GM21390 (cell line): ENCODE data around the gene FBXW11.
"Not testable (repeated sequence)": the region's sequence is repeated elsewhere in the genome, so short reads cannot be mapped to it uniquely, and the experiment has no call there.

Experiments used
- ATAC-seq: cut with Tn5 transposase; IDR thresholded peaks from one replicate; pipeline ENCODE4 v1.9.1; 2021; ENCODE audit not compliant: unreplicated experiment

FBXW11 gene

GRCh38 chr5:171915700-171916099, 90.7 kb downstream of the FBXW11 start:
- not testable (repeated sequence) for ATAC-seq

DNA sequence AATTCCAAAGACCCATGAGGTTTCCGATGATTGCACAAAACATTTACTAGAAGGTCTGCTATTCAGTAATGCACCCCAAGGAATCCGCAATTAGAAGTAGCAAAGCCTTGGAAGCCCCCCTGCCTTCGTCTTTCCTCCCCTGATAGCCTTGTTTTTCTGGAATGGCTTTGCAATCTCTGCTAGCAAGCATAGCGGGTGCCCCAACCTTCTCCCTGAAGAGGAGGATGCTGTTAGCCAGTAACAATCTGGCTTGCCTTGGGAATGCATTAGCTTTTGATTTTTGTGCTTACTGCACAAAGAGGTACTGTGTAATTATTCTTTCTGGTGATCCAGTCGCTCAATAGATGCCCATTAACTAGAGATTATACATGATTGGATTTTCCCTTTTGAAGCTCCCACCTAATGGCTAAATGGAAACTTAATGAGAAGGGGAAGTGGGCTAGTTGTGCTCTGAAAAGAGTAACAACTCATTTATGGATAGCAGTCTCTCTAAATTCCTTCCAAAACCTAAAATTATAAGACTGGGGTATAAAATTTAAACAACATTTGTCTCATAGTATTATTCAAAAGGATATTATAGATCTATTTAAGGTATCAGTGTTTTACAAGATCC, 91.6 kb downstream of the FBXW11 start:
- no peak for ATAC-seq

DNA sequence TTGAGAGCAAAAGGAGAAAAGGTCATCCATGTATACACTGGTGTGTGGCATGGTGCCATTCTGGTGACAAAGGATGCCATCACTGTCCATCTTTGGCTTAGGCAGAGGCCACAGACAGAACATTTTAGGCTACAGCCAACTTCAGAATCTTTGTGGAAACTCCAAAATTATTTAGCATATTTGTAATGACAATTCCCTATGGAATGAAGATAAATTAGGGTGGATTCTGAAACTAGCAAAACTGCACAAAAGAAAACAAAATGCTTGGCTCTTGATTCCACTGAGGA, 92.5 kb downstream of the FBXW11 start:
- ATAC-seq: no peak

DNA sequence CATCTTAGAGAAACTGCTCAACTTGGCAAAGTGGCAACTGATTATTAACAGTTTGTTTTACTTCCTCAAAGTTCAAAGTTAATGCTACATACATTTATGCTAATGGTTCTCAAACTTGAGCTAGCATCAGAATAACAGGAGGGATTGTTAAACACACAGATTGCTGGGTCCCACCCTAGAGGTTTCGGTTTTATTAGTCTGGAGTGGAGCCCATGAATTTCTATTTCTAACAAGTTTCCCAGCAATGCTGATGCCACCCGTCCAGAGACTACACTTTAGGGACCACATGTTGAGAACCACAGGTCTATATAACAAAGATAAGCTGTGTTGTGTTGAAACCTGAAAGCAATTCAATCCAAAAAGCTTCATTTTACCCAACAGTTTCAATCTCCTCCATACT, 95.3 kb downstream of the FBXW11 start:
- no peak for ATAC-seq

DNA sequence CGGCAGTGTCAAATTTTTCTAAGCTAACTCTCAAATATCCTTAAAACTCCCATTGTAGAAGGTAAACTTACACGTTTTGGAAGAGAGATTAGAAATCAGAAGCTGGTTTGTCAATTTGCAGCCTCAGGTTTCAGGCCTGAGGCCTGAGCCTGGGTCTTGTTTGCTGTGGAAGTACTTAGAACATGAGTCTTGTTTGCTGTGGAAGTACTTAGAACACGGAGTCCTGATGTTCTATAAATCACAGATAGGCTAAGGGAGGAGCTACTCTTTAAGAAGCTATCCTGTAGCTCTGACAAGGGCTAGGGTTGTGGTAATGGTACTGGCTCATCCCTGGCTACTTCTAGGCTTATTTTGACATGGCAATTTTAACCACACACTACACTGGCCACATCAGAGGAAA, 97.8 kb downstream of the FBXW11 start:
- no peak for ATAC-seq

- peak; percentile 66 for ATAC-seq
These were observed 98.6 kb downstream of the FBXW11 start for GRCh38 chr5:171907725-171908343.

DNA sequence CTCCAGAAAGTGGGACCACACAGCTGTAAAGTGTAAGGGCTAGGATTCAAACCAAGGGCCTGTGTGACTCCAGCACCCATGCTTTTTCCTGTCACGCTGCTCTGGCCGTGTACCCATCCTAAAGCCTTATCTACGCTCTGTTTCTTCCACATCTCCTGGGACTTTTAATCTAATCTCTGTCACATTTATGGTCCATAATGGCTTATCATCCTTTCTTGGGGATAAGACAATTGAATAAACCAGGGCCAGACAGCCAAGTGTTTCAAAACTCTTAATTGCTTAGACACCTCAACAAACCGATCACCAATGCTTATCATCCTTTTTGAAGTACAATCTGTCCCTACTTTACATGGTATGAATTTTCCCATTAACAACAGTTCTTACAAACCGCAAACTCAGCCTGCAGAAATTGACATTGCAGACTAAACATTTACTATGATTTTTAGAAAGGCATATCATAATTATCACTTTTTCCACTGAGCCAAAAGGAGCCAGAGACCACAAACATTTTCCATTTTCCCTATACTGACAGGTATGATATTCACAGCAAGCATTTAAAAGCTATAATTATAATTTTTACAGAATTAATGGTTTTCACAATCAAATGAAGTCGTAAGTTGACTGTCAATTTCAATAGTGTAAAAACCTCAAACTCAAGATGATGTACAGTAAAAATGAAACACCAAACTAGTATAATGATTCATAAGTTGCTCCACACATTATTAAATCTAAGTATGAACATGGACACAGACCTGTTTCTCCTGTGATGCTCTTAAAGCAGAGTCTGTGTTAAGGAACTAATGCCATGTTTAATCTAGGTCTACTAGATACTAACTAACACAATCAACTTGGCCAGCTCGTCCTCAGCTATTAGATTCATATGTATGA, 99.5 kb downstream of the FBXW11 start:
- no peak for ATAC-seq

GRCh38 chr5:171906066-171906570, 100.3 kb downstream of the FBXW11 start:
- no peak for ATAC-seq

DNA sequence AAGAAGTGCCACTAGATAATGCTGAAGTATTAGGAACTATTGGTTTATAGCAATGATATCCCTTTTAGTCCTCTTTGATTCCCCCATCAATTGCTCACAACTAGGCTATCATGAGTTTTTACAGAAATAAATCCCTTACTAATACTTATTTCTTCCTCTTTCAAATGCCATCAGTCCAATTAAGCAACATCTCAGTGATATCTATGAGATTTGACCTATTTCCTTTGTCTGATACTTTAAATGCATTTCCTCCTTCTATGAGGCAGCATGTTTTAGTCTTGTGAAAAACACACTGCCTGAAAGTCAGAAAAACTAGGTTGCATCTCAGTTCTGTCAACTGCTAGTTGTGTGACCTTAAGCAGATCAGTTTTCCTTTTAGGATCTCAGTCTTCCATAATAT, 101.6 kb downstream of the FBXW11 start:
- ATAC-seq: no peak

- no peak for ATAC-seq
These were observed 104.7 kb downstream of the FBXW11 start for GRCh38 chr5:171901764-171902163.

- ATAC-seq: no peak
These were observed 106.6 kb downstream of the FBXW11 start for GRCh38 chr5:171899792-171900191.

GRCh38 chr5:171898879-171899278, 107.6 kb downstream of the FBXW11 start:
- no peak for ATAC-seq

- no peak for ATAC-seq
These were observed 108.1 kb downstream of the FBXW11 start for GRCh38 chr5:171898386-171898785.

- no peak for ATAC-seq
These were observed 109.2 kb downstream of the FBXW11 start for GRCh38 chr5:171897231-171897630.

DNA sequence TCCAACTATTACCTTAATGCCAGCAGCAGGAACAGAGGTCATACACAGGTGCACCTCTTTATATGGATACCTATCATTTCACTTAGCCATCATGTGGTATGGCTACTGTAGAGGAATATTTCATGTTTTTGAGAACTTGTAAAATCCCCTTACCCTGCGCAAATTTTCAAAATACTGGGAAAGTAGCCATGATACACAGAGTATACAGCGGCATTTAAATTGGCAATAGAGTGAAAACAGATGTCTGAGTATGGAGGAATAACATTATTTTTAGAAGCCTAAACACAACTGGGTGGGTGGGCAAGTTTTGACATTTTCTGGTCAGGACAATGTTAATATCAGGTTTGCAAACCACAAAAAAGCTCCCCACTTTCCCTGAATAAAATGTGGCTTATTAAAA, 111.4 kb downstream of the FBXW11 start:
- no peak for ATAC-seq

- ATAC-seq: no peak
These were observed 113.0 kb downstream of the FBXW11 start for GRCh38 chr5:171893290-171893886.

DNA sequence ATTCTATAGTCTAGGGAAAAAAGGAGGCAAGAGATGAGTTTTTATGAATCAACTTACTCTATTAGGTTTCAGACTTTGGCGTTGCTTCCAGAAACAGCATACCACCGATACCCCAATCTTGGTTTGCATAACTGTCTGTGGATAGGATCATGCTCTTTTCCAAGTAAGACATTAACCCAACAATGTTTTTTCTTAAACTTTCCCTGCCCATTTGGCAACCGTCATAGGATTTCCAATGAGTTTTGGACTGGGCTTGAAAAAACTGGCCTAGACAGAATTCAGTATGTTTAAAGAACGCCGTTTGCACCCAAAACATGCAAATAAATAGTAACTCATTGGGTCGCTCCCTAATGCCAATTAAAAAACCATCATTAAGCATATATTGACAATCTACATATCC, 114.8 kb downstream of the FBXW11 start:
- no peak for ATAC-seq

DNA sequence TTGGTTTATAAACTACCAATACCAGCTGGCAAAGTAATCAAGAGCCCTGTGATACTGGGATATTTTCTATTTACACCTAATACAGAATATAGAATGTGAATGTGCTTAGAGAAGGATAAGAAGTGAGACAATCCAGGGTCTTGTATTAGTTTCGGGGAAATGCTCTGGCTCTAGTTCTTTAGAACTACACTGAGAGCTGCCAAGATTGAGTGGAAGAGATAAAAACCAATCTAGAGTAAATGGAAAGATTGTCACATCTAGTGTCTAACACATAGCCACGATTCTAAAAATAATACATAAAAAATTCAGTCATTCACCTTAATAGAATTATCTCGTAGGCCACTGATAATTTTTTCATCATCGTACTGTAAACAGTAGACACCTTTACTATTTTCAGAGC, 115.3 kb downstream of the FBXW11 start:
- ATAC-seq: no peak

- ATAC-seq: no peak
These were observed 118.4 kb downstream of the FBXW11 start for GRCh38 chr5:171888051-171888481.

DNA sequence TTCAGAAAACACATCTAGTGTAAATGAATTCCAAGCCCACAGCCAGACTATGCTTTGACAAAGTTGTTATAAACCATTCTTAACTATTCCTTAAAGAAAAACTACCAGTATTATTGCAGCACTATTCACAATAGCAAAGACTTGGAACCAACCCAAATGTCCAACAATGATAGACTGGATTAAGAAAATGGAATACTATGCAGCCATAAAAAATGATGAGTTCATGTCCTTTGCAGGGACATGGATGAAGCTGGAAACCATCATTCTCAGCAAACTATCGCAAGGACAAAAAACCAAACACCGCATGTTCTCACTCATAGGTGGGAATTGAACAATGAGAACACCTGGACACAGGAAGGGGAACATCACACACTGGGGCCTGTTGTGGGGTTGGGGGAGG, 120.4 kb downstream of the FBXW11 start:
- not testable (repeated sequence) for ATAC-seq

DNA sequence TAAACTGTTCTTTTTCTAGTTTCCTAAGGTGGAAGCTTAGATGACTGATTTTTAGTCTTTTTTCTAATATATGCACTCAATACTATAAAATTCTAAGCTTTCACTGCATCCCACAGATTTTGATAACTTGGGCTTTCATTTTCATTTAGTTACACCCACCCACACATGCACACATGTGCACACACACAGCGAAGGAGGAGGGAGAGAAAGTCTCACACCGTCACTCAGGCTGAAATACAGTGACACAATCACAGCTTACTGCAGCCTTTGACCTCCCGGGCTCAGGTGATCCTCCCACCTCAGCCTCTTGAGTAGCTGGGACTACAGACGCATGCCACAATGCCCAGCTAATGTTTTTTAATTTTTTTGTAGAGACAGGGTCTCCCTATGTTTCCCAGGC, 124.3 kb downstream of the FBXW11 start:
- no peak for ATAC-seq

- ATAC-seq: no peak
These were observed 132.2 kb downstream of the FBXW11 start for GRCh38 chr5:171874234-171874633.
